Activated CD8-positive, alpha-beta memory T cell treated with anti-CD3 and anti-CD28 coated beads, Interleukin-2, amount 50 U/mL, for 24 hours (primary cell): Measurements from ENCODE around the gene RFTN1.

Source experiments
- DNase-seq: peaks from one replicate; pipeline ENCODE4 v3.0.0-alpha.2; 2020; ENCODE audit errors: extremely low read depth

The RFTN1 gene

GRCh38 chr3:16528581-16528993, 15.1 kb upstream of the RFTN1 start:
- no peak for DNase-seq

- no peak for DNase-seq
Observed at GRCh38 chr3:16528106-16528505, 14.6 kb upstream of the RFTN1 start.

GRCh38 chr3:16524196-16524595, 10.7 kb upstream of the RFTN1 start:
- no peak for DNase-seq

- DNase-seq: no peak
Observed at GRCh38 chr3:16523778-16524177, 10.3 kb upstream of the RFTN1 start.

GRCh38 chr3:16522834-16523233, 9.3 kb upstream of the RFTN1 start:
- no peak for DNase-seq

- no peak for DNase-seq
Observed at GRCh38 chr3:16520970-16521881, 7.7 kb upstream of the RFTN1 start.

GRCh38 chr3:16520241-16520969, 6.9 kb upstream of the RFTN1 start:
- no peak for DNase-seq

GRCh38 chr3:16516695-16517481, 3.4 kb upstream of the RFTN1 start:
- DNase-seq: no peak

- DNase-seq: no peak
Observed at GRCh38 chr3:16515885-16516420, 2.5 kb upstream of the RFTN1 start.

GRCh38 chr3:16514755-16515353, 1.4 kb upstream of the RFTN1 start:
- no peak for DNase-seq

GRCh38 chr3:16514021-16514700, 662 bp upstream of the RFTN1 start:
- DNase-seq: no peak

- no peak for DNase-seq
Observed at GRCh38 chr3:16512435-16513140, 911 bp downstream of the RFTN1 start.

- DNase-seq: peak; percentile 62
Observed at GRCh38 chr3:16511681-16512434, 1.6 kb downstream of the RFTN1 start.

GRCh38 chr3:16510620-16511319, 2.7 kb downstream of the RFTN1 start:
- DNase-seq: no peak

- no peak for DNase-seq
Observed at GRCh38 chr3:16509721-16510619, 3.5 kb downstream of the RFTN1 start.

- DNase-seq: no peak
Observed at GRCh38 chr3:16508591-16508995, 4.9 kb downstream of the RFTN1 start.

- DNase-seq: no peak
Observed at GRCh38 chr3:16508243-16508578, 5.3 kb downstream of the RFTN1 start.
